Skeletal muscle cell (primary cell): ENCODE measurements around the gene ATP13A1.
"Not testable (repeated sequence)": the region's sequence is repeated elsewhere in the genome, so short reads cannot be mapped to it uniquely, and the experiment has no call there.

Experiments
- DNase-seq: peaks from one replicate; pipeline ENCODE4 v3.0.0-alpha.2; 2010; ENCODE audit warnings: low read depth
- H3K4me3 ChIP-seq: 2 replicates; pipeline ENCODE4 v1.5.1; 2011; ENCODE audit warnings: low read depth, mild to moderate bottlenecking, control low read depth, low read length, moderate library complexity

The ATP13A1 gene

DNA sequence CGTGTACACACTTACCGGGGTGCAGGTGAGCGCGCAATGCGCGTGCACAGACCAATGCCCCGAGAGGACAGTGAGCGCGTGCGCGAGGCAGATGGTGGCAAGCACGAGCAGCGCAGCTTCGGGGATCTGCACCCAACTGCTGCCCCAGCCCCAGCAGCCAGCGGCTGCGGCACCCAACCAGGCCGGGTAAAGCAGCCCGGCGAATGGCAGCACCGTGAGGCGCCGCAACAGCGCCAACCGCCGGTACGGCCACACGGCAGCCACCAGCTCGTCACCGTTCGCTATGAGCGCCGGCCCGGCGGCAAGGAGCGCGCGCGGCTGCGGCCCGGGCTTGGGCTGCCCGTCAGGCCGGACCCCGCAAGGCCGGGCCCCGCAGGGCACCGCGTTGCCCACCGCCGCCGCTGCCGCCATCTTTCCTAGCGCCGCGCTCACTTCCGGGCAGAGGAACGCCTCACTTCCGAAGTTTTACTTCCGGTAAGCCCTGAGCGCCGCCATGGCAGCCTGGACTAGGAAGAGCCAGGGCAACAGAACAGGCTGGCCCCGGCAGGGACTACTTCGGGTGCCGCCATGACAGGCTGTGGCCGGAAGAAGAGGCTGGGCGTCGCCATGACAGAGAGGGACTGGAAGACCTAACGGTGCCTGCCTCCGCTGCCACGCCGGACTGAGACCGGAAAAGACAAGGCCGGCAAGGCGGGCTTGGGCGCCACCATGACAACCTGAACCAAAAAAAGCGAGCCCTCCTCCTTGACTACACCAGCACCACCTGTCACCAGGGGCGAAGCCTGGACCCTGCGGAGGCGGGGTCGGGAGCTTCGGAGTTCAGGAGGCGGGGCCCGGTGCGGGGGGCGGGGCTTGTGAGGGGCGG, at the start of gene ATP13A1:
Gene ATP13A1 (minus strand): TSS at position 421 of the 865 bp plus-strand sequence. CDS start 10 bp downstream, at position 411.
- peak; percentile 89 for DNase-seq
- H3K4me3 ChIP-seq: peak within 1 kb of the TSS; percentile 98

GRCh38 chr19:19711934-19712828, 48.7 kb upstream of the ATP13A1 start:
- H3K4me3 ChIP-seq: no peak overlapping the region
- no peak for DNase-seq

DNA sequence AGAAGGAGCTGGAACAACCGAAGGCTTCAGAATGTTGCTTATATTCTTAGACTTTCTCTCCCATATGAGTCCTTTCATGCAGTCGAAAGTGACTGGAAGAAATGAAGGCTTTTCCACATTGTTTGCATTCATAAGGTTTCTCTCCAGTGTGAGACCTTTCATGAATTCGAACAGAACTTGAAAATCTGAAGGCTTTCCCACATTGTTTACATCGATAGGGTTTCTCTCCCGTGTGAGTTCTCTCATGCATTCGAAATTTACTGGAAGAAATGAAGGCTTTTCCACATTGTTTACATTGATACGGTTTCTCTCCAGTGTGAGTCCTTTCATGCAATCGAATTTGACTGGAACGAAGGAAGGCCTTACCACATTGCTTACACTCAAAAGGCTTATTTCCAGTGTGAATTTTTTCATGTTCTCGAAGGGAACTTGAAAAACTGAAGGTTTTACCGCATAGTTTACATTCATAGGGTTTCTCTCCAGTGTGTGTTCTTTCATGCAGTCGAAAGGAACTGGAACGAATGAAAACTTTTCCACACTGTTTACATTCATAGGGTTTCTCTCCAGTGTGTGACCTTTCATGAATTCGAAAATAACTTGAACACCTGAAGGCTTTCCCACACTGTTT, 47.9 kb upstream of the ATP13A1 start:
- no peak overlapping the region for H3K4me3 ChIP-seq
- no peak for DNase-seq

DNA sequence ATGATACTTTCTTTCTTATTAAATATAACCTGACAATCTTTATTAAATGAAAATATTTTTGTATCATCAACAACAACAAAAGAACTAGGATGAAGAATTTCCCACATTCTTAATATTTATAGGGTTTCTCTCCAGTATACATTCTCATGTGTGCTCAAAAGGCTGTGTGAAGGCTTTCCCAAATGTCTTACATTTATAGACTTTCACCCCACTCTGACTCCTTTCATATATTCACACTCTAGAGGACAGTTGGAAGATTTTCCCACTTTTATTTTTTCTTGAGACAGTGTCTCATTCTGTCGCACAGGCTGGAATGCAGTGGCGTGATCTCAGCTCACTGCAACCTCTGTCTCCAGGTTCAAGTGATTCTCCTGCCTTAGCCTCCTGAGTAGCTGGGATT, 47.0 kb upstream of the ATP13A1 start:
- no peak overlapping the region for H3K4me3 ChIP-seq
- no peak for DNase-seq

- H3K4me3 ChIP-seq: no peak overlapping the region
- DNase-seq: no peak
Observed at GRCh38 chr19:19704836-19705235, 41.4 kb upstream of the ATP13A1 start.

GRCh38 chr19:19700493-19700892, 37.0 kb upstream of the ATP13A1 start:
- not testable (repeated sequence) for H3K4me3 ChIP-seq, DNase-seq

GRCh38 chr19:19697589-19697988, 34.1 kb upstream of the ATP13A1 start:
- H3K4me3 ChIP-seq: no peak overlapping the region
- DNase-seq: no peak

GRCh38 chr19:19696386-19696785, 32.9 kb upstream of the ATP13A1 start:
- DNase-seq: no peak
- H3K4me3 ChIP-seq: no peak overlapping the region

- no peak for DNase-seq
- no peak overlapping the region for H3K4me3 ChIP-seq
Observed at GRCh38 chr19:19691683-19692082, 28.2 kb upstream of the ATP13A1 start.

DNA sequence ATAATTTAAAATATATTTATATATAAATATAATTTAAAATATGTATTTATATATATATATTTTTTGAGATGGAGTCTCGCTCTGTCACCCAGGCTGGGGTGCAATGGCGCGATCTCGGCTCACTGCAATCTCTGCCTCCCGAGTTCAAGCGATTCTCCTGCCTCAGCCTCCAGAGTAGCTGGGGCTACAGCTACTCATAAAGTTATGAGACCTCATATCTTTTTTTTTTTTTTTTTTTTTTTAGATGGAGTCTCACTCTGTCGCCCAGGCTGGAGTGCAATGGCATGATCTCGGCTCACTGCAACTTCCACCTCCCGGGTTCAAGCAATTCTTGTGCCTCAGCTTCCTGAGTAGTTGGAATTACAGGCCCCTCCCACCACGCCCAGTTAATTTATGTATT, 25.5 kb upstream of the ATP13A1 start:
- DNase-seq, H3K4me3 ChIP-seq: not testable (repeated sequence)

DNA sequence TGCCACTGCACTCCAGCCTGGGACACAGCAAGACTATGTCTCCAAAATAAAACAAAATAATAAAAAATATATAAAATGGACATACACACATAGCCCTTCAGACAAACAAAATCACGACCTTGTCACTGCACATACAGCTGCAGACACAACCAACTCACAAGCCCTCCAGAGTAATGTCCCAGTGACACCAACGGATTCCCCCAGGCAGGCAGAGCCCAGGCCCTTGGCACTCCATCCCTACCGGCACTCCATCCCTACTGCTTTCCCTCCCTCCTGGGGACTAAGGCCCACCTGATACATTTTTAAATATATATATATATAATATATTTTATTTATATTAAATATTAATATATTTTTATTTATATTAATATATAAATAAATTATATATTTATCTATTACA, 23.6 kb upstream of the ATP13A1 start:
- no peak for DNase-seq
- no peak overlapping the region for H3K4me3 ChIP-seq

- H3K4me3 ChIP-seq: no peak overlapping the region
- DNase-seq: no peak
Observed at GRCh38 chr19:19686580-19686979, 23.1 kb upstream of the ATP13A1 start.

- not testable (repeated sequence) for DNase-seq, H3K4me3 ChIP-seq
Observed at GRCh38 chr19:19686119-19686518, 22.6 kb upstream of the ATP13A1 start.

DNA sequence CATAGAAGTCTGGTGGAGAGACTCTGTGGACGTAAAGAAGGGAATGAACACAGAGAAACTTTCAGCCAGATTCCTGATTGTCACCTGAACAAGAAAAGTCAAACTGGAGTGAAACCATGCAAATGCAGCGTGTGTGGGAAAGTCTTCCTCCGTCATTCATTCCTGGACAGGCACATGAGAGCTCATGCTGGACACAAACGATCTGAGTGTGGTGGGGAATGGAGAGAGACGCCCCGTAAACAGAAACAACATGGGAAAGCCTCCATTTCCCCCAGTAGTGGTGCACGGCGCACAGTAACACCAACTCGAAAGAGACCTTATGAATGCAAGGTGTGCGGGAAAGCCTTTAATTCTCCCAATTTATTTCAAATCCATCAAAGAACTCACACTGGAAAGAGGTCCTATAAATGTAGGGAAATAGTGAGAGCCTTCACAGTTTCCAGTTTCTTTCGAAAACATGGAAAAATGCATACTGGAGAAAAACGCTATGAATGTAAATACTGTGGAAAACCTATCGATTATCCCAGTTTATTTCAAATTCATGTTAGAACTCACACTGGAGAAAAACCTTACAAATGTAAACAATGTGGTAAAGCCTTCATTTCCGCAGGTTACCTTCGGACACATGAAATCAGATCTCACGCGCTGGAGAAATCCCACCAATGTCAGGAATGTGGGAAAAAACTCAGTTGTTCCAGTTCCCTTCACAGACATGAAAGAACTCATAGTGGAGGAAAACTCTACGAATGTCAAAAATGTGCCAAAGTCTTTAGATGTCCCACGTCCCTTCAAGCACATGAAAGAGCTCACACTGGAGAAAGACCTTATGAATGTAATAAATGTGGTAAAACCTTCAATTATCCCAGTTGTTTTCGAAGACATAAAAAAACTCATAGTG, 15.9 kb upstream of the ATP13A1 start:
- DNase-seq: no peak
- no peak overlapping the region for H3K4me3 ChIP-seq

- no peak for DNase-seq
- H3K4me3 ChIP-seq: no peak overlapping the region
Observed at GRCh38 chr19:19677579-19677978, 14.1 kb upstream of the ATP13A1 start.

DNA sequence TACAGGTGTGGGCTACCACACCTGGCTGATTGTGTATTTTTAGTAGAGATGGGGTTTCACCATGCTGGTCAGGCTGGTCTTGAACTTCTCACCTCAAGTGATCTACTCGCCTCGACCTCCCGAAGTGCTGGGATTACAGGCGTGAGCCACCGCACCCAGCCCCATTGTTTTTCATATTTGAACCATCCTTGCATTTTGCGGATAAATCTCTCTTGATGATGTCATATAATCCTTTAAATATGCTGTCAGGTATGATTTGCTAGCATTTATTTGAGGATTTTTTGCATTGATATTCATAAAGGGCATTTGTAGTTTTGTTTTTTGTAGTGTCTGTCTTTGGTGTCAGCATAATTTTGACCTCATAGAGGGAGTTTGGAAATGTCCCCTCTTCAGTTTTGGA, 10.8 kb upstream of the ATP13A1 start:
- DNase-seq: no peak
- H3K4me3 ChIP-seq: no peak overlapping the region

- DNase-seq: no peak
- no peak overlapping the region for H3K4me3 ChIP-seq
Observed at GRCh38 chr19:19672816-19673215, 9.3 kb upstream of the ATP13A1 start.

- DNase-seq: no peak
- no peak overlapping the region for H3K4me3 ChIP-seq
Observed at GRCh38 chr19:19670070-19670551, 6.6 kb upstream of the ATP13A1 start.
